Measurements from ENCODE around the gene INO80E. TPM values are rescaled to one million over a fixed set of nuclear protein-coding genes. Genes with fewer than 3 reads are reported as not detected.

INO80E gene
- total RNA-seq (2021; ENCODE audit: unreplicated experiment) (89.8 TPM), Bru-seq, nascent RNA (percentile 68 among the genes with signal in this experiment), BruChase-seq, experiment 1, labeled RNA remaining after a 6-hour chase (percentile 85 among the genes with signal in this experiment), BruChase-seq, experiment 2, labeled RNA remaining after a 2-hour chase (percentile 83 among the genes with signal in this experiment)
- 53.7 and 76.2 TPM in 2 replicates for polyA plus RNA-seq (2012)
- long read RNA-seq, partial matches to known transcripts: 2 of 19 reads
- long read RNA-seq, other reads (novel, unspliced or antisense): 15 of 19 reads

GRCh38 chr16:29995911-29996765, at the start of gene INO80E:
Gene INO80E (plus strand): TSS chr16:29996241. CDS start chr16:29996311, 70 bp downstream.
- no peaks in the 10 kb centered on the region for H4K20me1 ChIP-seq (ENCODE audit: insufficient read depth)
- H3K4me2 ChIP-seq (ENCODE audit: low read length): peak within 1 kb of the TSS; percentile 92
- ChIA-PET RAD21 (ENCODE audit: low non-redundant PET in 1 of 2, low total read pairs in 2 of 2, uncharacterized antibody in 2 of 2, unreplicated experiment in 2 of 2) (no interaction called here), POLR2A (interaction anchor here (0.6 to 1.2 kb wide), 6 partner anchors 14 to 97 kb away, joined by 3 read pairs; partner anchors contain the start of genes ASPHD1, SEZ6L2, TAOK2 and TMEM219), CTCF (no interaction called here)
- ATAC-seq (peak; percentile 94), DNase-seq (ENCODE audit: low read depth, low spot score) (peak; percentile 90)
- peak within 1 kb of the TSS; percentile 83 to 95 for H3K4me3 ChIP-seq (replicated peaks in 1 of 2; ENCODE audit: low read depth in 1 of 2, low read length in 2 of 2)
- H3K36me3 ChIP-seq (ENCODE audit: control insufficient read depth in 1 of 2, insufficient read depth in 2 of 2, low read length in 2 of 2): peaks cover 4 to 16% of the 10 kb centered on the region in 2 experiments; a peak in 3 of 4 replicates
- H3K9me3 ChIP-seq (ENCODE audit: control insufficient read depth in 1 of 2, insufficient read depth in 1 of 2, low read depth in 1 of 2, low read length in 2 of 2): no peaks in the 10 kb centered on the region
- BruUV-seq (replicated peaks): TSS peak; percentile 50
- H3K9me2 ChIP-seq (ENCODE audit: insufficient read depth): no peaks in the 10 kb centered on the region
- TF ChIP-seq CTCF (IDR thresholded peaks at IDR 0.05 in 2 of 3, conservative IDR thresholded peaks at IDR 0.05 in 1 of 3; ENCODE audit: borderline replicate concordance in 1 of 3, insufficient read depth in 1 of 3, low read depth in 2 of 3, low read length in 2 of 3) (no peak), EZH2phosphoT487 (IDR thresholded peaks at IDR 0.05; ENCODE audit: borderline replicate concordance) (no peak), ELF1 (IDR thresholded peaks at IDR 0.05; ENCODE audit: borderline replicate concordance, low read depth) (no peak; the same call in 1 of the 2 replicates), CBX3 (IDR thresholded peaks at IDR 0.05; ENCODE audit: low read depth) (no peak), JUND (IDR thresholded peaks at IDR 0.05) (no peak), FOSL1 (IDR thresholded peaks at IDR 0.05; ENCODE audit: low read depth) (no peak), EZH2 (IDR thresholded peaks at IDR 0.05) (no peak), MAX (IDR thresholded peaks at IDR 0.05) (no peak; the same call in 1 of the 2 replicates), EGR1 (IDR thresholded peaks at IDR 0.05; ENCODE audit: low read depth) (peak; percentile 90), REST (IDR thresholded peaks at IDR 0.05; ENCODE audit: low read depth) (no peak), YY1 (IDR thresholded peaks at IDR 0.05; ENCODE audit: extremely low read depth, insufficient replicate concordance, low read depth, low read length) (peak; percentile 94), ZFX (IDR thresholded peaks at IDR 0.05) (peak; percentile 76; the same call in 1 of the 2 replicates), TCF7L2 (IDR thresholded peaks at IDR 0.05; ENCODE audit: borderline replicate concordance, extremely low read depth, insufficient read depth, insufficient read length) (peak; percentile 52), CEBPB (IDR thresholded peaks at IDR 0.05; ENCODE audit: low read depth) (no peak), ZNF274 (IDR thresholded peaks at IDR 0.05; ENCODE audit: low read depth, low read length) (no peak), SP1 (IDR thresholded peaks at IDR 0.05; ENCODE audit: low read depth) (peak; percentile 76), SIN3A (IDR thresholded peaks at IDR 0.05; ENCODE audit: low read depth) (peak; percentile 84; the same call in 1 of the 2 replicates), POLR2A (IDR thresholded peaks at IDR 0.05; ENCODE audit: borderline replicate concordance, extremely low read depth, insufficient read depth, insufficient read length) (peak; percentile 50), RAD21 (IDR thresholded peaks at IDR 0.05; ENCODE audit: low read depth) (no peak)
- peak within 1 kb of the TSS; percentile 86 for H3K9ac ChIP-seq (ENCODE audit: low read length)
- H2AFZ ChIP-seq (ENCODE audit: low read depth, low read length, poor library complexity, severe bottlenecking): peak within 1 kb of the TSS; percentile 64
- peaks cover 9 to 27% of the 10 kb centered on the region in 2 experiments for H3K4me1 ChIP-seq (ENCODE audit: control insufficient read depth in 1 of 2, insufficient read depth in 2 of 2, low read length in 2 of 2)
- no peaks in the 10 kb centered on the region for H3K27me3 ChIP-seq (ENCODE audit: insufficient read depth, low read length)
- intact Hi-C loops (cut with micrococcal nuclease): loop anchor here (1.0 kb wide), 1 partner anchor 97 kb away; the partner anchor contains the start of gene SEZ6L2
- peaks cover 11% of the 10 kb centered on the region for H3K79me2 ChIP-seq (ENCODE audit: insufficient read depth, low read length)
- H3K27ac ChIP-seq (ENCODE audit: low read depth, low read length): peak within 1 kb of the TSS; percentile 88

Measured in HCT116 (cell line).